ENCODE results near the gene TMEM167B.

Gene TMEM167B

GRCh38 chr1:109104364-109105151 is 14.0 kb downstream of the TMEM167B start:
- no peak for DNase-seq (ENCODE audit: low spot score)
- peak overlapping the region; percentile 75 for H2AK5ac ChIP-seq (ENCODE audit: low read depth, low read length)
- peaks cover 2 to 6% of the 10 kb centered on the region in 2 donors for H3K4me1 ChIP-seq (ENCODE audit: control insufficient read depth in 2 of 2, insufficient read depth in 1 of 2, low read depth in 1 of 2, low read length in 2 of 2)
- no peaks in the 10 kb centered on the region for H3K9me3 ChIP-seq (replicated peaks in 1 of 2; ENCODE audit: control insufficient read depth in 2 of 2, insufficient read depth in 1 of 2, low read depth in 1 of 2, low read length in 2 of 2)
- peaks cover 7% of the 10 kb centered on the region for H3K79me1 ChIP-seq (ENCODE audit: low read depth, low read length)
- no peak overlapping the region for H4K91ac ChIP-seq (ENCODE audit: low read depth, low read length, poor library complexity)
- H3K9ac ChIP-seq (ENCODE audit: low read depth, low read length, poor library complexity): no peak overlapping the region
- no peaks in the 10 kb centered on the region for H3K27me3 ChIP-seq (ENCODE audit: control insufficient read depth in 3 of 3, insufficient read depth in 3 of 3, low read depth in 1 of 3, low read length in 3 of 3)
- no peak overlapping the region for H3K14ac ChIP-seq (ENCODE audit: low read length)
- H2BK15ac ChIP-seq (ENCODE audit: low read length): no peak overlapping the region
- WGBS, 2 donors (ENCODE audit: extremely low coverage in 2 of 2, insufficient read length in 2 of 2, insufficient replicate concordance in 1 of 2): no CpG with 5 or more reads among the region's 20 CpGs
- H3K23ac ChIP-seq (ENCODE audit: low read depth, low read length, poor library complexity): peak overlapping the region; percentile 91
- peaks cover 0 to 28% of the 10 kb centered on the region in 2 donors for H3K36me3 ChIP-seq (replicated peaks in 1 of 2; ENCODE audit: control insufficient read depth in 2 of 2, insufficient read depth in 2 of 2, low read length in 2 of 2)
- H2BK120ac ChIP-seq (ENCODE audit: low read depth, low read length): no peak overlapping the region
- H3K18ac ChIP-seq (ENCODE audit: low read length): no peak overlapping the region
- H3K4me3 ChIP-seq (ENCODE audit: low read length in 2 of 2): no peak overlapping the region
- no peak overlapping the region for H4K8ac ChIP-seq (ENCODE audit: low read depth, low read length)
- no peak overlapping the region for H3K4ac ChIP-seq (ENCODE audit: low read length)
- H2BK5ac ChIP-seq (ENCODE audit: low read length): no peak overlapping the region
- H2AFZ ChIP-seq (ENCODE audit: low read length): no peak overlapping the region
- H2BK12ac ChIP-seq (ENCODE audit: low read length): no peak overlapping the region
- no peak overlapping the region for H3K4me2 ChIP-seq (ENCODE audit: insufficient read depth, low read length, poor library complexity, severe bottlenecking)
- H3K27ac ChIP-seq (replicated peaks; ENCODE audit: low read length): no peak overlapping the region

GRCh38 chr1:109105881-109106280 is 15.3 kb downstream of the TMEM167B start:
- H3K79me1 ChIP-seq (ENCODE audit: low read depth, low read length): peaks cover 2% of the 10 kb centered on the region
- no peak overlapping the region for H2AK5ac ChIP-seq (ENCODE audit: low read depth, low read length)
- no peak overlapping the region for H3K4ac ChIP-seq (ENCODE audit: low read length)
- DNase-seq (ENCODE audit: low spot score): no peak
- no peak overlapping the region for H2AFZ ChIP-seq (ENCODE audit: low read length)
- H2BK120ac ChIP-seq (ENCODE audit: low read depth, low read length): no peak overlapping the region
- H3K4me1 ChIP-seq (ENCODE audit: control insufficient read depth in 2 of 2, insufficient read depth in 1 of 2, low read depth in 1 of 2, low read length in 2 of 2): no peaks in the 10 kb centered on the region
- no peak overlapping the region for H3K9ac ChIP-seq (ENCODE audit: low read depth, low read length, poor library complexity)
- peaks cover 0 to 28% of the 10 kb centered on the region in 2 donors for H3K36me3 ChIP-seq (replicated peaks in 1 of 2; ENCODE audit: control insufficient read depth in 2 of 2, insufficient read depth in 2 of 2, low read length in 2 of 2)
- no CpG with 5 or more reads among the region's 4 CpGs for WGBS, 2 donors (ENCODE audit: extremely low coverage in 2 of 2, insufficient read length in 2 of 2, insufficient replicate concordance in 1 of 2)
- H3K27ac ChIP-seq (replicated peaks; ENCODE audit: low read length): no peak overlapping the region
- H2BK12ac ChIP-seq (ENCODE audit: low read length): no peak overlapping the region
- no peak overlapping the region for H4K8ac ChIP-seq (ENCODE audit: low read depth, low read length)
- H2BK5ac ChIP-seq (ENCODE audit: low read length): no peak overlapping the region
- H3K27me3 ChIP-seq (ENCODE audit: control insufficient read depth in 3 of 3, insufficient read depth in 3 of 3, low read depth in 1 of 3, low read length in 3 of 3): no peaks in the 10 kb centered on the region
- H3K4me2 ChIP-seq (ENCODE audit: insufficient read depth, low read length, poor library complexity, severe bottlenecking): no peak overlapping the region
- no peak overlapping the region for H3K18ac ChIP-seq (ENCODE audit: low read length)
- H3K9me3 ChIP-seq (replicated peaks in 1 of 2; ENCODE audit: control insufficient read depth in 2 of 2, insufficient read depth in 1 of 2, low read depth in 1 of 2, low read length in 2 of 2): no peaks in the 10 kb centered on the region
- H4K91ac ChIP-seq (ENCODE audit: low read depth, low read length, poor library complexity): no peak overlapping the region
- H2BK15ac ChIP-seq (ENCODE audit: low read length): no peak overlapping the region
- no peak overlapping the region for H3K23ac ChIP-seq (ENCODE audit: low read depth, low read length, poor library complexity)
- no peak overlapping the region for H3K4me3 ChIP-seq (ENCODE audit: low read length in 2 of 2)
- H3K14ac ChIP-seq (ENCODE audit: low read length): no peak overlapping the region

- H3K27me3 ChIP-seq (ENCODE audit: control insufficient read depth in 3 of 3, insufficient read depth in 3 of 3, low read depth in 1 of 3, low read length in 3 of 3): peaks cover 0 to under 1% (median 0%) of the 10 kb centered on the region in 3 experiments
- H3K4me3 ChIP-seq (ENCODE audit: low read length in 2 of 2): no peak overlapping the region
- H2AFZ ChIP-seq (ENCODE audit: low read length): no peak overlapping the region
- no peak overlapping the region for H3K27ac ChIP-seq (replicated peaks; ENCODE audit: low read length)
- no peak for DNase-seq (ENCODE audit: low spot score)
- no peak overlapping the region for H3K14ac ChIP-seq (ENCODE audit: low read length)
- no CpG with 5 or more reads among the region's 7 CpGs for WGBS, 2 donors (ENCODE audit: extremely low coverage in 2 of 2, insufficient read length in 2 of 2, insufficient replicate concordance in 1 of 2)
- H3K79me1 ChIP-seq (ENCODE audit: low read depth, low read length): no peaks in the 10 kb centered on the region
- H3K23ac ChIP-seq (ENCODE audit: low read depth, low read length, poor library complexity): no peak overlapping the region
- H2BK12ac ChIP-seq (ENCODE audit: low read length): no peak overlapping the region
- no peak overlapping the region for H3K4me2 ChIP-seq (ENCODE audit: insufficient read depth, low read length, poor library complexity, severe bottlenecking)
- no peak overlapping the region for H4K91ac ChIP-seq (ENCODE audit: low read depth, low read length, poor library complexity)
- no peak overlapping the region for H2BK120ac ChIP-seq (ENCODE audit: low read depth, low read length)
- no peak overlapping the region for H2BK5ac ChIP-seq (ENCODE audit: low read length)
- H3K9me3 ChIP-seq (replicated peaks in 1 of 2; ENCODE audit: control insufficient read depth in 2 of 2, insufficient read depth in 1 of 2, low read depth in 1 of 2, low read length in 2 of 2): no peaks in the 10 kb centered on the region
- H2BK15ac ChIP-seq (ENCODE audit: low read length): no peak overlapping the region
- H3K4ac ChIP-seq (ENCODE audit: low read length): no peak overlapping the region
- no peak overlapping the region for H3K9ac ChIP-seq (ENCODE audit: low read depth, low read length, poor library complexity)
- H3K4me1 ChIP-seq (ENCODE audit: control insufficient read depth in 2 of 2, insufficient read depth in 1 of 2, low read depth in 1 of 2, low read length in 2 of 2): peaks cover 3 to 10% of the 10 kb centered on the region in 2 donors
- H4K8ac ChIP-seq (ENCODE audit: low read depth, low read length): no peak overlapping the region
- H3K36me3 ChIP-seq (replicated peaks in 1 of 2; ENCODE audit: control insufficient read depth in 2 of 2, insufficient read depth in 2 of 2, low read length in 2 of 2): peaks cover 0 to 12% of the 10 kb centered on the region in 2 donors
- H3K18ac ChIP-seq (ENCODE audit: low read length): no peak overlapping the region
- H2AK5ac ChIP-seq (ENCODE audit: low read depth, low read length): no peak overlapping the region
Observed at GRCh38 chr1:109107785-109108184, 17.2 kb downstream of the TMEM167B start.

- no peak overlapping the region for H2AFZ ChIP-seq (ENCODE audit: low read length)
- H2AK5ac ChIP-seq (ENCODE audit: low read depth, low read length): no peak overlapping the region
- no peak overlapping the region for H2BK15ac ChIP-seq (ENCODE audit: low read length)
- H3K4me1 ChIP-seq (ENCODE audit: control insufficient read depth in 2 of 2, insufficient read depth in 1 of 2, low read depth in 1 of 2, low read length in 2 of 2): peaks cover 6 to 19% of the 10 kb centered on the region in 2 donors
- H2BK5ac ChIP-seq (ENCODE audit: low read length): no peak overlapping the region
- no peak overlapping the region for H3K4me2 ChIP-seq (ENCODE audit: insufficient read depth, low read length, poor library complexity, severe bottlenecking)
- H3K79me1 ChIP-seq (ENCODE audit: low read depth, low read length): no peaks in the 10 kb centered on the region
- H3K23ac ChIP-seq (ENCODE audit: low read depth, low read length, poor library complexity): no peak overlapping the region
- peaks cover 2 to 22% (median 18%) of the 10 kb centered on the region in 3 experiments for H3K27me3 ChIP-seq (ENCODE audit: control insufficient read depth in 3 of 3, insufficient read depth in 3 of 3, low read depth in 1 of 3, low read length in 3 of 3)
- H3K36me3 ChIP-seq (replicated peaks in 1 of 2; ENCODE audit: control insufficient read depth in 2 of 2, insufficient read depth in 2 of 2, low read length in 2 of 2): no peaks in the 10 kb centered on the region
- H3K4ac ChIP-seq (ENCODE audit: low read length): no peak overlapping the region
- H3K9me3 ChIP-seq (replicated peaks in 1 of 2; ENCODE audit: control insufficient read depth in 2 of 2, insufficient read depth in 1 of 2, low read depth in 1 of 2, low read length in 2 of 2): no peaks in the 10 kb centered on the region
- H2BK12ac ChIP-seq (ENCODE audit: low read length): no peak overlapping the region
- H2BK120ac ChIP-seq (ENCODE audit: low read depth, low read length): no peak overlapping the region
- no peak overlapping the region for H3K27ac ChIP-seq (replicated peaks; ENCODE audit: low read length)
- no peak overlapping the region for H3K18ac ChIP-seq (ENCODE audit: low read length)
- WGBS, 2 donors (ENCODE audit: extremely low coverage in 2 of 2, insufficient read length in 2 of 2, insufficient replicate concordance in 1 of 2): no CpG with 5 or more reads among the region's 3 CpGs
- H4K91ac ChIP-seq (ENCODE audit: low read depth, low read length, poor library complexity): no peak overlapping the region
- no peak overlapping the region for H4K8ac ChIP-seq (ENCODE audit: low read depth, low read length)
- H3K14ac ChIP-seq (ENCODE audit: low read length): no peak overlapping the region
- DNase-seq (ENCODE audit: low spot score): no peak
- H3K4me3 ChIP-seq (ENCODE audit: low read length in 2 of 2): no peak overlapping the region
- no peak overlapping the region for H3K9ac ChIP-seq (ENCODE audit: low read depth, low read length, poor library complexity)
Observed at GRCh38 chr1:109109906-109110305, 19.3 kb downstream of the TMEM167B start.

All from neuronal stem cell (in vitro differentiated cells).